GM12878 (cell line): ENCODE data around the gene CEP78. TPM values are rescaled to one million over a fixed set of nuclear protein-coding genes. Genes with fewer than 3 reads are reported as not detected.
A peak's percentile ranks its signal among the peaks of the same experiment; 100 is the strongest.

ENCODE experiments used
- BCL3 ChIP-seq: IDR thresholded peaks from 2 replicates; pipeline ENCODE4 v1.6.1; 2011; ENCODE audit warnings: borderline replicate concordance, low read depth, mild to moderate bottlenecking, moderate library complexity, low read length; ENCODE audit not compliant: insufficient read depth, poor library complexity, severe bottlenecking
- BMI1 ChIP-seq: fragments of 450-650 bp; IDR thresholded peaks from 2 replicates; pipeline ENCODE4 v1.6.1; 2016; ENCODE audit warnings: mild to moderate bottlenecking, moderate library complexity, borderline replicate concordance
- CBFB ChIP-seq: IDR thresholded peaks from 2 replicates; pipeline ENCODE4 v1.6.1; 2016; ENCODE audit warnings: antibody characterized with exemption, low read depth
- CBX3 ChIP-seq: fragments of 200-600 bp; sonication (generic); IDR thresholded peaks from 2 replicates; pipeline ENCODE4 v1.6.1; 2016; ENCODE audit warnings: low read depth, borderline replicate concordance
- CHD2 ChIP-seq: IDR thresholded peaks from 2 replicates; pipeline ENCODE4 v1.6.1; 2011; ENCODE audit warnings: low read depth, low read length, improper control_type of control experiment, borderline replicate concordance
- FOS ChIP-seq: IDR thresholded peaks from 3 replicates; pipeline ENCODE4 v1.6.1; 2011; ENCODE audit warnings: borderline replicate concordance; ENCODE audit not compliant: insufficient read length; ENCODE audit errors: extremely low read depth
- IKZF1 ChIP-seq: fragments of 450-650 bp; conservative IDR thresholded peaks from 2 replicates; pipeline ENCODE4 v1.6.1; 2017; ENCODE audit warnings: antibody characterized with exemption, mild to moderate bottlenecking
- IRF5 ChIP-seq: fragments of 450-650 bp; IDR thresholded peaks from 2 replicates; pipeline ENCODE4 v1.6.1; 2017; ENCODE audit warnings: borderline replicate concordance
- JUNB ChIP-seq: IDR thresholded peaks from 2 replicates; pipeline ENCODE4 v1.6.1; 2016; ENCODE audit warnings: antibody characterized with exemption, mild to moderate bottlenecking
- KDM1A ChIP-seq: fragments of 200-600 bp; sonication (generic); IDR thresholded peaks from 2 replicates; pipeline ENCODE4 v1.6.1; 2016; ENCODE audit warnings: borderline replicate concordance
- MXI1 ChIP-seq: fragments of 150-350 bp; IDR thresholded peaks from 2 replicates; pipeline ENCODE4 v1.6.1; 2011; ENCODE audit warnings: low read depth, mild to moderate bottlenecking, inconsistent platforms, low read length, improper control_type of control experiment
- MYC ChIP-seq: IDR thresholded peaks from 2 replicates; pipeline ENCODE4 v1.6.1; 2011; ENCODE audit warnings: mild to moderate bottlenecking, low read length, moderate library complexity, inconsistent platforms; ENCODE audit not compliant: insufficient read depth, insufficient replicate concordance, insufficient read length, severe bottlenecking
- NFIC ChIP-seq: IDR thresholded peaks from 2 replicates; pipeline ENCODE4 v1.6.1; 2012; ENCODE audit warnings: low read depth, mild to moderate bottlenecking, inconsistent platforms, low read length, moderate library complexity
- NFYA ChIP-seq: IDR thresholded peaks from 2 replicates; pipeline ENCODE4 v1.6.1; 2011; ENCODE audit warnings: low read depth, mild to moderate bottlenecking, low read length, improper control_type of control experiment, borderline replicate concordance
- PBX3 ChIP-seq: IDR thresholded peaks from 2 replicates; pipeline ENCODE4 v1.6.1; 2011; ENCODE audit warnings: mild to moderate bottlenecking, low read depth, low read length, moderate library complexity; ENCODE audit not compliant: insufficient replicate concordance
- POU2F2 ChIP-seq: IDR thresholded peaks from 3 replicates; pipeline ENCODE4 v1.6.1; 2011; ENCODE audit warnings: low read depth, mild to moderate bottlenecking, low read length, borderline replicate concordance
- RELB ChIP-seq: fragments of 450-650 bp; IDR thresholded peaks from 2 replicates; pipeline ENCODE4 v1.6.1; 2017; ENCODE audit warnings: low read depth, mild to moderate bottlenecking, moderate library complexity
- SIN3A ChIP-seq: IDR thresholded peaks from 2 replicates; pipeline ENCODE4 v1.6.1; 2012; ENCODE audit warnings: low read depth, low read length, improper control_type of control experiment
- ZBED1 ChIP-seq: IDR thresholded peaks from 2 replicates; pipeline ENCODE4 v1.6.1; 2016; ENCODE audit warnings: borderline replicate concordance
- ZBTB33 ChIP-seq: fragments of 450-650 bp; IDR thresholded peaks from 2 replicates; pipeline ENCODE4 v1.6.1; 2017; ENCODE audit warnings: mild to moderate bottlenecking
- ZNF207 ChIP-seq: fragments of 450-650 bp; IDR thresholded peaks from 2 replicates; pipeline ENCODE4 v1.6.1; 2014; ENCODE audit warnings: antibody characterized with exemption, mild to moderate bottlenecking, borderline replicate concordance
- ZNF622 ChIP-seq: fragments of 450-650 bp; IDR thresholded peaks from 2 replicates; pipeline ENCODE4 v1.6.1; 2017; ENCODE audit warnings: mild to moderate bottlenecking, inconsistent platforms
- polyA plus RNA-seq, 11 experiments: library from polyadenylated mRNA; depleted of rRNA in 4 of 11; unstranded in 6 of 11; stranded (reverse) in 5 of 11; fragments of >200 nt; fragmentation: Nextera tagmentation in 4 of 11; fragmentation: Illumina TruSeq in 1 of 11; extraction: Ambion mirVana in 4 of 11; extraction: Trizol in 1 of 11; gene quantifications; 1 replicate in 1 of 11; 2 replicates in 10 of 11; pipeline versions ENCODE4 v1.2.1 to v1.2.3, GENCODE V29; 2011 to 2016; ENCODE audit warnings: inconsistent platforms in 2 of 11, missing spikeins in 2 of 11, low read depth in 1 of 11
- total RNA-seq, 4 experiments: library from RNA; depleted of rRNA in 3 of 4; stranded (reverse); fragments of >200 nt in 3 of 4; fragmentation: Illumina TruSeq in 1 of 4; extraction: Trizol in 1 of 4; gene quantifications; 2 replicates each; pipeline versions ENCODE4 v1.2.1 to v1.2.3, GENCODE V29; 2013 to 2021

CEP78 gene
- total and polyA plus RNA-seq, 10 of the 15 experiments (the other 5 are each of a cell fraction or from before 2014, with no cell fraction given) = 4.1 to 44.9 (median 27.9) TPM

- TF ChIP-seq RELB (peak; percentile 53; the same call in 1 of the 2 replicates), ZNF207 (no peak), BCL3 (no peak), NFYA (no peak), MYC (no peak), ZBED1 (peak; percentile 86; the same call in 1 of the 2 replicates), MXI1 (no peak), JUNB (no peak), IKZF1 (peak; percentile 73), NFIC (peak; percentile 84), POU2F2 (peak; percentile 59; the same call in 1 of the 3 replicates), ZBTB33 (no peak), FOS (no peak), IRF5 (no peak), CBX3 (no peak), KDM1A (no peak), CBFB (peak; percentile 85), BMI1 (0 out of 2 replicates have a peak, but pooled peaks have one; percentile 18), SIN3A (no peak), CHD2 (peak; percentile 37; the same call in 1 of the 2 replicates), PBX3 (peak; percentile 83), ZNF622 (no peak)
These were observed 25.0 kb upstream of the CEP78 start (continued) for GRCh38 chr9:78210841-78211301.
